HG03565 (cell line): ENCODE data around the gene LRRK1.
A peak's percentile ranks its signal among the peaks of the same experiment; 100 is the strongest.

Source experiments
- ATAC-seq: cut with Tn5 transposase; IDR thresholded peaks from one replicate; pipeline ENCODE4 v1.9.1; 2021; ENCODE audit warnings: mild to moderate bottlenecking, moderate library complexity; ENCODE audit not compliant: unreplicated experiment

LRRK1 gene

GRCh38 chr15:100909565-100909964, 9.6 kb upstream of the LRRK1 start:
- no peak for ATAC-seq

- no peak for ATAC-seq
Measured at GRCh38 chr15:100909989-100910955, 8.9 kb upstream of the LRRK1 start.

- ATAC-seq, result no peak
Measured at GRCh38 chr15:100911086-100911485, 8.1 kb upstream of the LRRK1 start.

- ATAC-seq, result no peak
Measured at GRCh38 chr15:100913961-100914360, 5.2 kb upstream of the LRRK1 start.

- ATAC-seq, result no peak
Measured at GRCh38 chr15:100914876-100915275, 4.3 kb upstream of the LRRK1 start.

GRCh38 chr15:100918034-100918689, 995 bp upstream of the LRRK1 start:
- ATAC-seq, result peak; percentile 50

- no peak for ATAC-seq
Measured at GRCh38 chr15:100919481-100920405, 586 bp downstream of the LRRK1 start.

- no peak for ATAC-seq
Measured at GRCh38 chr15:100920516-100921135, 1.5 kb downstream of the LRRK1 start.

GRCh38 chr15:100922192-100923040, 3.3 kb downstream of the LRRK1 start:
- peak; percentile 27 for ATAC-seq

GRCh38 chr15:100923076-100923475, 3.9 kb downstream of the LRRK1 start:
- ATAC-seq, result no peak

- no peak for ATAC-seq
Measured at GRCh38 chr15:100923902-100924301, 4.7 kb downstream of the LRRK1 start.

- ATAC-seq, result no peak
Measured at GRCh38 chr15:100924436-100924835, 5.3 kb downstream of the LRRK1 start.

GRCh38 chr15:100925480-100925879, 6.3 kb downstream of the LRRK1 start:
- ATAC-seq, result no peak

GRCh38 chr15:100926258-100926657, 7.1 kb downstream of the LRRK1 start:
- no peak for ATAC-seq

- no peak for ATAC-seq
Measured at GRCh38 chr15:100926971-100927756, 8.0 kb downstream of the LRRK1 start.

- ATAC-seq, result no peak
Measured at GRCh38 chr15:100928632-100929280, 9.6 kb downstream of the LRRK1 start.

- no peak for ATAC-seq
Measured at GRCh38 chr15:100929641-100930042, 10.5 kb downstream of the LRRK1 start.

- ATAC-seq, result no peak
Measured at GRCh38 chr15:100930306-100930848, 11.2 kb downstream of the LRRK1 start.
